Activated gamma-delta T cell treated with Interleukin-2 at 50 U/mL for 16 hours (primary cell): Measurements from ENCODE around the gene PTPRE.

Experiments used
- DNase-seq: peaks from one replicate; pipeline ENCODE4 v3.0.0-alpha.2; 2020

Gene PTPRE

GRCh38 chr10:127928021-127928806 is 21.3 kb downstream of the PTPRE start:
- no peak for DNase-seq

- DNase-seq, result no peak
Observed at GRCh38 chr10:127932521-127933270, 25.8 kb downstream of the PTPRE start.

- DNase-seq, result no peak
Observed at GRCh38 chr10:127933271-127933670, 26.4 kb downstream of the PTPRE start.

GRCh38 chr10:127934383-127934782 is 27.5 kb downstream of the PTPRE start:
- no peak for DNase-seq

- DNase-seq, result no peak
Observed at GRCh38 chr10:127935071-127935561, 28.2 kb downstream of the PTPRE start.

GRCh38 chr10:127937069-127937468 is 30.2 kb downstream of the PTPRE start:
- DNase-seq, result no peak

GRCh38 chr10:127937915-127938463 is 31.1 kb downstream of the PTPRE start:
- no peak for DNase-seq

- no peak for DNase-seq
Observed at GRCh38 chr10:127939786-127940330, 33.0 kb downstream of the PTPRE start.

GRCh38 chr10:127940866-127941640 is 34.1 kb downstream of the PTPRE start:
- DNase-seq, result no peak

GRCh38 chr10:127942811-127943210 is 35.9 kb downstream of the PTPRE start:
- no peak for DNase-seq

GRCh38 chr10:127943336-127943910 is 36.5 kb downstream of the PTPRE start:
- no peak for DNase-seq

- no peak for DNase-seq
Observed at GRCh38 chr10:127944256-127944655, 37.4 kb downstream of the PTPRE start.

- DNase-seq, result no peak
Observed at GRCh38 chr10:127945341-127945758, 38.4 kb downstream of the PTPRE start.

- no peak for DNase-seq
Observed at GRCh38 chr10:127945948-127946711, 39.2 kb downstream of the PTPRE start.

- no peak for DNase-seq
Observed at GRCh38 chr10:127947211-127947610, 40.3 kb downstream of the PTPRE start.

- DNase-seq, result no peak
Observed at GRCh38 chr10:127948791-127949190, 41.9 kb downstream of the PTPRE start.

GRCh38 chr10:127949831-127950230 is 42.9 kb downstream of the PTPRE start:
- DNase-seq, result no peak

GRCh38 chr10:127951861-127952574 is 45.1 kb downstream of the PTPRE start:
- no peak for DNase-seq

GRCh38 chr10:127952575-127952869 is 45.6 kb downstream of the PTPRE start:
- no peak for DNase-seq

GRCh38 chr10:127952918-127953317 is 46.0 kb downstream of the PTPRE start:
- DNase-seq, result no peak

- no peak for DNase-seq
Observed at GRCh38 chr10:127953876-127954275, 47.0 kb downstream of the PTPRE start.
